HepG2 (cell line): ENCODE data around the gene KLHL33. TPM values are rescaled to one million over a fixed set of nuclear protein-coding genes. Genes with fewer than 3 reads are reported as not detected.
A peak's percentile ranks its signal among the peaks of the same experiment; 100 is the strongest.

Source experiments
- FOXO4 ChIP-seq: sonication (generic); formaldehyde crosslinking; conservative IDR thresholded peaks from 2 replicates; pipeline ENCODE4 v1.8.1; 2023; ENCODE audit warnings: missing genetic modification reagents
- GRHL1 ChIP-seq: sonication (generic); formaldehyde crosslinking; conservative IDR thresholded peaks from 2 replicates; pipeline ENCODE4 v1.8.0; 2022; ENCODE audit warnings: missing genetic modification reagents
- HDAC2 ChIP-seq: sonication (generic); formaldehyde crosslinking; IDR thresholded peaks from 2 replicates; pipeline ENCODE4 v1.4.0; 2020; ENCODE audit warnings: missing genetic modification reagents
- PHF21A ChIP-seq: sonication (generic); formaldehyde crosslinking; IDR thresholded peaks from 2 replicates; pipeline ENCODE4 v1.5.0; 2020; ENCODE audit warnings: mild to moderate bottlenecking, missing genetic modification reagents
- PRDM4 ChIP-seq: sonication (generic); formaldehyde crosslinking; IDR thresholded peaks from 2 replicates; pipeline ENCODE4 v1.9.0; 2021; ENCODE audit warnings: missing genetic modification reagents, borderline replicate concordance
- RXRA ChIP-seq: sonication (generic); formaldehyde crosslinking; IDR thresholded peaks from 2 replicates; pipeline ENCODE4 v1.5.1; 2020; ENCODE audit warnings: missing genetic modification reagents
- ZBED4 ChIP-seq: sonication (generic); formaldehyde crosslinking; IDR thresholded peaks from 2 replicates; pipeline ENCODE4 v1.4.0; 2020; ENCODE audit warnings: missing genetic modification reagents, borderline replicate concordance
- ZNF225 ChIP-seq: sonication (generic); formaldehyde crosslinking; IDR thresholded peaks from 2 replicates; pipeline ENCODE4 v1.4.0; 2020; ENCODE audit warnings: mild to moderate bottlenecking, missing genetic modification reagents
- ZNF263 ChIP-seq: sonication (generic); formaldehyde crosslinking; IDR thresholded peaks from 2 replicates; pipeline ENCODE4 v1.4.0; 2020; ENCODE audit warnings: missing genetic modification reagents
- ZNF672 ChIP-seq: sonication (generic); formaldehyde crosslinking; IDR thresholded peaks from 2 replicates; pipeline ENCODE4 v1.8.1; 2022; ENCODE audit warnings: missing genetic modification reagents
- ZNF7 ChIP-seq: IDR thresholded peaks from 2 replicates; pipeline ENCODE4 v1.6.1; 2016; ENCODE audit warnings: missing biosample characterization, missing genetic modification reagents
- polyA plus RNA-seq, 8 experiments: library from polyadenylated mRNA; depleted of rRNA in 3 of 8; stranded (reverse) in 7 of 8; unstranded in 1 of 8; fragments of >200 nt; fragmentation: Illumina TruSeq in 4 of 8; extraction: Trizol in 4 of 8; gene quantifications; 2 replicates each; pipeline versions ENCODE4 v1.2.1 to v1.2.3, GENCODE V29; 2011 to 2016; ENCODE audit warnings: low read depth in 4 of 8, missing spikeins in 1 of 8, mixed read lengths in 1 of 8; ENCODE audit not compliant: insufficient read depth in 1 of 8
- total RNA-seq, 5 experiments: library from RNA; depleted of rRNA; stranded (reverse); fragments of >200 nt; fragmentation: Illumina TruSeq; extraction: Trizol; gene quantifications; 2 replicates each; pipeline ENCODE4 v1.2.3, GENCODE V29; 2016; ENCODE audit warnings: low read depth in 1 of 5
- TF ChIP-seq, protein P1 (sequence below): sonication (generic); formaldehyde crosslinking; conservative IDR thresholded peaks from 2 replicates; pipeline ENCODE4 v1.8.0; 2022; ENCODE audit warnings: mild to moderate bottlenecking, moderate library complexity, missing genetic modification reagents
- TF ChIP-seq, protein P2 (sequence below): sonication (generic); formaldehyde crosslinking; IDR thresholded peaks from 2 replicates; pipeline ENCODE4 v1.4.0; 2020; ENCODE audit warnings: missing genetic modification reagents

KLHL33 gene
- total and polyA plus RNA-seq, 2 of the 13 experiments (the other 11 are each of a cell fraction or from before 2014, with no cell fraction given) = not detected

GRCh38 chr14:20456971-20457370 is 21.0 kb upstream of the KLHL33 start (continued):
- TF ChIP-seq PRDM4 (no peak), PHF21A (CRISPR knock-in tag) (0 out of 2 replicates have a peak, but pooled peaks have one; percentile 20), GRHL1 (CRISPR knock-in tag) (no peak), RXRA (CRISPR knock-in tag) (0 out of 2 replicates have a peak, but pooled peaks have one; percentile 23), ZBED4 (CRISPR knock-in tag) (no peak), FOXO4 (CRISPR knock-in tag) (no peak), ZNF672 (no peak), ZNF263 (CRISPR knock-in tag) (no peak), ZNF225 (CRISPR knock-in tag) (no peak), ZNF7 (CRISPR knock-in tag) (no peak), HDAC2 (CRISPR knock-in tag) (no peak)
- TF ChIP-seq, protein P1, sequence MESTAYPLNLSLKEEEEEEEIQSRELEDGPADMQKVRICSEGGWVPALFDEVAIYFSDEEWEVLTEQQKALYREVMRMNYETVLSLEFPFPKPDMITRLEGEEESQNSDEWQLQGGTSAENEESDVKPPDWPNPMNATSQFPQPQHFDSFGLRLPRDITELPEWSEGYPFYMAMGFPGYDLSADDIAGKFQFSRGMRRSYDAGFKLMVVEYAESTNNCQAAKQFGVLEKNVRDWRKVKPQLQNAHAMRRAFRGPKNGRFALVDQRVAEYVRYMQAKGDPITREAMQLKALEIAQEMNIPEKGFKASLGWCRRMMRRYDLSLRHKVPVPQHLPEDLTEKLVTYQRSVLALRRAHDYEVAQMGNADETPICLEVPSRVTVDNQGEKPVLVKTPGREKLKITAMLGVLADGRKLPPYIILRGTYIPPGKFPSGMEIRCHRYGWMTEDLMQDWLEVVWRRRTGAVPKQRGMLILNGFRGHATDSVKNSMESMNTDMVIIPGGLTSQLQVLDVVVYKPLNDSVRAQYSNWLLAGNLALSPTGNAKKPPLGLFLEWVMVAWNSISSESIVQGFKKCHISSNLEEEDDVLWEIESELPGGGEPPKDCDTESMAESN (CRISPR knock-in tag) = no peak
- TF ChIP-seq, protein P2, sequence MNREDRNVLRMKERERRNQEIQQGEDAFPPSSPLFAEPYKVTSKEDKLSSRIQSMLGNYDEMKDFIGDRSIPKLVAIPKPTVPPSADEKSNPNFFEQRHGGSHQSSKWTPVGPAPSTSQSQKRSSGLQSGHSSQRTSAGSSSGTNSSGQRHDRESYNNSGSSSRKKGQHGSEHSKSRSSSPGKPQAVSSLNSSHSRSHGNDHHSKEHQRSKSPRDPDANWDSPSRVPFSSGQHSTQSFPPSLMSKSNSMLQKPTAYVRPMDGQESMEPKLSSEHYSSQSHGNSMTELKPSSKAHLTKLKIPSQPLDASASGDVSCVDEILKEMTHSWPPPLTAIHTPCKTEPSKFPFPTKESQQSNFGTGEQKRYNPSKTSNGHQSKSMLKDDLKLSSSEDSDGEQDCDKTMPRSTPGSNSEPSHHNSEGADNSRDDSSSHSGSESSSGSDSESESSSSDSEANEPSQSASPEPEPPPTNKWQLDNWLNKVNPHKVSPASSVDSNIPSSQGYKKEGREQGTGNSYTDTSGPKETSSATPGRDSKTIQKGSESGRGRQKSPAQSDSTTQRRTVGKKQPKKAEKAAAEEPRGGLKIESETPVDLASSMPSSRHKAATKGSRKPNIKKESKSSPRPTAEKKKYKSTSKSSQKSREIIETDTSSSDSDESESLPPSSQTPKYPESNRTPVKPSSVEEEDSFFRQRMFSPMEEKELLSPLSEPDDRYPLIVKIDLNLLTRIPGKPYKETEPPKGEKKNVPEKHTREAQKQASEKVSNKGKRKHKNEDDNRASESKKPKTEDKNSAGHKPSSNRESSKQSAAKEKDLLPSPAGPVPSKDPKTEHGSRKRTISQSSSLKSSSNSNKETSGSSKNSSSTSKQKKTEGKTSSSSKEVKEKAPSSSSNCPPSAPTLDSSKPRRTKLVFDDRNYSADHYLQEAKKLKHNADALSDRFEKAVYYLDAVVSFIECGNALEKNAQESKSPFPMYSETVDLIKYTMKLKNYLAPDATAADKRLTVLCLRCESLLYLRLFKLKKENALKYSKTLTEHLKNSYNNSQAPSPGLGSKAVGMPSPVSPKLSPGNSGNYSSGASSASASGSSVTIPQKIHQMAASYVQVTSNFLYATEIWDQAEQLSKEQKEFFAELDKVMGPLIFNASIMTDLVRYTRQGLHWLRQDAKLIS (CRISPR knock-in tag) = no peak
